Measurements from ENCODE around the gene CNTNAP2. TPM values are rescaled to one million over a fixed set of nuclear protein-coding genes. Genes with fewer than 3 reads are reported as not detected.

CNTNAP2 gene
- total RNA-seq, 3 donors from 2014 or later (not counting 1 experiment from before 2014, with no cell fraction given) = 0.18 to 1.1 TPM; not detected in 1

DNA sequence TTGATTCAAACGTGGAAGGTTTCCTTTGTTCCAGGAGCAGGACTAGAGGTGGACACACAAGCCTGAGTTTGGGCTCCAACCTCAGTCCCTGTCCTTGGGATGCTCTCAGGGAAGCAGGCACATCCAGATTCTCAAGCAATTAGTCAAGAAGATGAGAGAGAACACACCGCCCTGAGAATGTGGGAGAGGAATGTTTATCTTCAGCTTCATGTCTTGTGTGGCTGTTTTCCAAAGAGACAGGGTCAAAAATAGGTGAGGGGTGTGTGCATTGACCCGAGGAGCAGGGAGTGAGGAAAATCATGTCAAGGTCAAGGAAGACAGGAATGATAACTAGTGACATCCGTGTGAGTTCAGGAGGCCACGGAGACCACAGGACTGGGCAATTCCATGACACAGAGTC lies 2001.8 kb downstream of the CNTNAP2 start:
- Mint-ChIP-seq H3K27ac (no peak overlapping the region), H3K4me1 (no peaks in the 10 kb centered on the region), H3K4me3 (no peak overlapping the region), H3K27me3 (ENCODE audit: low read depth in 2 of 2) (no peaks in the 10 kb centered on the region), H3K9me3 (no peaks in the 10 kb centered on the region), H3K36me3 (no peaks in the 10 kb centered on the region)
- ATAC-seq = no peak
- H3K4me3 ChIP-seq (ENCODE audit: low read length) = no peak overlapping the region
- no peak overlapping the region for H3K27ac ChIP-seq (ENCODE audit: low read length)
- intact Hi-C loops (cut with micrococcal nuclease) = no loop called here
- no peaks in the 10 kb centered on the region for H3K9me3 ChIP-seq (ENCODE audit: control insufficient read depth, insufficient read depth, low read length)
- no peaks in the 10 kb centered on the region for H3K4me1 ChIP-seq (ENCODE audit: control insufficient read depth, insufficient read depth, low read length)
- H3K36me3 ChIP-seq (ENCODE audit: control insufficient read depth, insufficient read depth, low read length) = no peaks in the 10 kb centered on the region
- DNase-seq = no peak
- TF ChIP-seq CTCF (IDR thresholded peaks at IDR 0.05) = no peak
- no peaks in the 10 kb centered on the region for H3K27me3 ChIP-seq (ENCODE audit: control insufficient read depth, insufficient read depth, low read length)
- whole genome bisulfite sequencing (ENCODE audit: insufficient coverage) = 78% methylated on average over 5 of the region's 5 CpGs

- intact Hi-C loops (cut with micrococcal nuclease) = no loop called here
- DNase-seq (no peak), ATAC-seq (no peak)
- TF ChIP-seq CTCF (IDR thresholded peaks at IDR 0.05) = no peak
- H3K36me3 ChIP-seq (ENCODE audit: control insufficient read depth, insufficient read depth, low read length) = no peaks in the 10 kb centered on the region
- H3K9me3 Mint-ChIP-seq = no peaks in the 10 kb centered on the region
- H3K36me3 Mint-ChIP-seq = no peaks in the 10 kb centered on the region
- H3K9me3 ChIP-seq (ENCODE audit: control insufficient read depth, insufficient read depth, low read length) = no peaks in the 10 kb centered on the region
- H3K4me1 ChIP-seq (ENCODE audit: control insufficient read depth, insufficient read depth, low read length) = no peaks in the 10 kb centered on the region
- H3K4me1 Mint-ChIP-seq = no peaks in the 10 kb centered on the region
- no peak overlapping the region for H3K27ac ChIP-seq (ENCODE audit: low read length)
- no peaks in the 10 kb centered on the region for H3K27me3 Mint-ChIP-seq (ENCODE audit: low read depth in 2 of 2)
- no peak overlapping the region for H3K4me3 Mint-ChIP-seq
- 65% methylated on average over 3 of the region's 4 CpGs for WGBS (ENCODE audit: insufficient coverage)
- no peak overlapping the region for H3K4me3 ChIP-seq (ENCODE audit: low read length)
- H3K27ac Mint-ChIP-seq = no peak overlapping the region
- no peaks in the 10 kb centered on the region for H3K27me3 ChIP-seq (ENCODE audit: control insufficient read depth, insufficient read depth, low read length)
Observed at GRCh38 chr7:148121401-148121800, 2004.8 kb downstream of the CNTNAP2 start.

DNA sequence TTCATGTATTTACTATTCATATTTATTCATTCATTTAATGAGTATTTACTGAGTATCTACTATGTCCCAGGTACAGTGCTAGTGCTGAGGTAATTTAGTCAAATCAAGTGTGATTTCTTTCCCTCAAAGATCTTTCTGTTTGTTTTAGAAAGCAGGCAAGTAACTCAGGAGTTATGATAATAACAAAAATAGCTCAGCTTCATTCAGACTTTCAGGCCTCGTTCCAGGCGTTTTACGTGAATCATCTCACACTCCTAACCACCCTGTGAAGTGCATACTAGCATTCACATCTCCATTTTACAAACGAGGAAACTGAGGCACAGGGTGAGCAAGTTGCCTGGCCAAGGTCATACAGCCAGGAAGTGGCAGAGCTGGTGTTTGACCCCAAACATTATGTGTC lies 2005.2 kb downstream of the CNTNAP2 start:
- no peaks in the 10 kb centered on the region for H3K36me3 ChIP-seq (ENCODE audit: control insufficient read depth, insufficient read depth, low read length)
- H3K4me1 ChIP-seq (ENCODE audit: control insufficient read depth, insufficient read depth, low read length) = no peaks in the 10 kb centered on the region
- no peaks in the 10 kb centered on the region for H3K9me3 ChIP-seq (ENCODE audit: control insufficient read depth, insufficient read depth, low read length)
- no peak for ATAC-seq
- no peak overlapping the region for H3K27ac ChIP-seq (ENCODE audit: low read length)
- Mint-ChIP-seq H3K27ac (no peak overlapping the region), H3K27me3 (ENCODE audit: low read depth in 2 of 2) (no peaks in the 10 kb centered on the region), H3K36me3 (no peaks in the 10 kb centered on the region), H3K9me3 (no peaks in the 10 kb centered on the region), H3K4me3 (no peak overlapping the region), H3K4me1 (no peaks in the 10 kb centered on the region)
- H3K4me3 ChIP-seq (ENCODE audit: low read length) = no peak overlapping the region
- DNase-seq = no peak
- WGBS (ENCODE audit: insufficient coverage) = 71% methylated on average over 4 of the region's 4 CpGs
- TF ChIP-seq CTCF (IDR thresholded peaks at IDR 0.05) = no peak
- H3K27me3 ChIP-seq (ENCODE audit: control insufficient read depth, insufficient read depth, low read length) = no peaks in the 10 kb centered on the region
- intact Hi-C loops (cut with micrococcal nuclease) = no loop called here

DNA sequence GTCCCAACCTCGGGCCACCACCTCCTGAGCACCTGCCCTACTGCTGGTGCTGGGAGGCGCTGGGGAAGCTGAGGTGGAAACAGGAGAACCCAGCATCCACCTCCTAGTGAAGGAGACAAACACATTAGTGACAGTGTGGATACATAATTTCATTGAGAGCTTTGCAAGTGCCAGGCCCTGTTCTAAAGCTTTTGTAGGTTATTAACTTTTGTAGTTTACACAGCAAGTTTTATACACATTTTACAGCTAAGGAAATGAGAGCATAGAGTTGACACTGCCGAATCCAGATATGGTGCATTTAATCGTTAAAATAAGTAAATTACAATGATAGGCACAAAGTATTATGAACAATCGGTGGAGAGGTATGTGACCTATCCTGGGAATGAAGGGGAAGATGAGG lies 2007.9 kb downstream of the CNTNAP2 start:
- Histone ChIP-seq H3K9me3 (ENCODE audit: control insufficient read depth, insufficient read depth, low read length) (no peaks in the 10 kb centered on the region), H3K27me3 (ENCODE audit: control insufficient read depth, insufficient read depth, low read length) (no peaks in the 10 kb centered on the region), H3K4me1 (ENCODE audit: control insufficient read depth, insufficient read depth, low read length) (no peaks in the 10 kb centered on the region), H3K36me3 (ENCODE audit: control insufficient read depth, insufficient read depth, low read length) (no peaks in the 10 kb centered on the region), H3K4me3 (ENCODE audit: low read length) (no peak overlapping the region), H3K27ac (ENCODE audit: low read length) (no peak overlapping the region)
- ATAC-seq (no peak), DNase-seq (no peak)
- H3K27ac Mint-ChIP-seq = no peak overlapping the region
- TF ChIP-seq CTCF (IDR thresholded peaks at IDR 0.05) = no peak
- WGBS (ENCODE audit: insufficient coverage) = 89% methylated on average over 3 of the region's 5 CpGs
- H3K4me3 Mint-ChIP-seq = no peak overlapping the region
- H3K27me3 Mint-ChIP-seq (ENCODE audit: low read depth in 2 of 2) = no peaks in the 10 kb centered on the region
- no peaks in the 10 kb centered on the region for H3K36me3 Mint-ChIP-seq
- no peaks in the 10 kb centered on the region for H3K4me1 Mint-ChIP-seq
- intact Hi-C loops (cut with micrococcal nuclease) = no loop called here
- H3K9me3 Mint-ChIP-seq = no peaks in the 10 kb centered on the region

All from natural killer cell (primary cell).